ENCODE results near the gene MTRR. TPM values are rescaled to one million over a fixed set of nuclear protein-coding genes. Genes with fewer than 3 reads are reported as not detected.

The MTRR gene
- total RNA-seq, 1 donor from 2014 or later: 28.4 TPM

- H3K4me3 Mint-ChIP-seq (ENCODE audit: unreplicated experiment): no peak overlapping the region
- peaks cover 25% of the 10 kb centered on the region for H3K36me3 Mint-ChIP-seq (ENCODE audit: low read depth, unreplicated experiment)
- no peak for DNase-seq (ENCODE audit: low spot score)
Measured at GRCh38 chr5:7877851-7878250, 8.9 kb downstream of the MTRR start.

GRCh38 chr5:7878381-7878873, 9.5 kb downstream of the MTRR start:
- no peak for TF ChIP-seq CTCF (IDR thresholded peaks at IDR 0.05; ENCODE audit: unreplicated experiment)
- no peak overlapping the region for H3K27ac Mint-ChIP-seq (ENCODE audit: unreplicated experiment)
- DNase-seq (ENCODE audit: low spot score): no peak
- peaks cover 6% of the 10 kb centered on the region for H3K27me3 Mint-ChIP-seq (ENCODE audit: unreplicated experiment)
- H3K4me1 Mint-ChIP-seq (ENCODE audit: unreplicated experiment): no peaks in the 10 kb centered on the region
- H3K4me3 Mint-ChIP-seq (ENCODE audit: unreplicated experiment): no peak overlapping the region
- H3K36me3 Mint-ChIP-seq (ENCODE audit: low read depth, unreplicated experiment): peaks cover 27% of the 10 kb centered on the region
- no peaks in the 10 kb centered on the region for H3K9me3 Mint-ChIP-seq (ENCODE audit: unreplicated experiment)

More at GRCh38 chr5:7877851-7878250, 8.9 kb downstream of the MTRR start:
- TF ChIP-seq CTCF (IDR thresholded peaks at IDR 0.05; ENCODE audit: unreplicated experiment): no peak
- no peak overlapping the region for H3K27ac Mint-ChIP-seq (ENCODE audit: unreplicated experiment)
- H3K4me1 Mint-ChIP-seq (ENCODE audit: unreplicated experiment): peaks cover 2% of the 10 kb centered on the region
- H3K9me3 Mint-ChIP-seq (ENCODE audit: unreplicated experiment): no peaks in the 10 kb centered on the region
- H3K27me3 Mint-ChIP-seq (ENCODE audit: unreplicated experiment): peaks cover 6% of the 10 kb centered on the region

- Mint-ChIP-seq H3K9me3 (ENCODE audit: unreplicated experiment) (no peaks in the 10 kb centered on the region), H3K27me3 (ENCODE audit: unreplicated experiment) (peaks cover 6% of the 10 kb centered on the region), H3K4me3 (ENCODE audit: unreplicated experiment) (no peak overlapping the region), H3K27ac (ENCODE audit: unreplicated experiment) (no peak overlapping the region), H3K4me1 (ENCODE audit: unreplicated experiment) (no peaks in the 10 kb centered on the region), H3K36me3 (ENCODE audit: low read depth, unreplicated experiment) (peaks cover 26% of the 10 kb centered on the region)
- DNase-seq (ENCODE audit: low spot score): no peak
- TF ChIP-seq CTCF (IDR thresholded peaks at IDR 0.05; ENCODE audit: unreplicated experiment): no peak
Measured at GRCh38 chr5:7881091-7881490, 12.1 kb downstream of the MTRR start.

- Mint-ChIP-seq H3K9me3 (ENCODE audit: unreplicated experiment) (no peaks in the 10 kb centered on the region), H3K36me3 (ENCODE audit: low read depth, unreplicated experiment) (peaks cover 23% of the 10 kb centered on the region), H3K4me3 (ENCODE audit: unreplicated experiment) (no peak overlapping the region), H3K4me1 (ENCODE audit: unreplicated experiment) (no peaks in the 10 kb centered on the region), H3K27me3 (ENCODE audit: unreplicated experiment) (peaks cover 6% of the 10 kb centered on the region), H3K27ac (ENCODE audit: unreplicated experiment) (no peak overlapping the region)
- no peak for TF ChIP-seq CTCF (IDR thresholded peaks at IDR 0.05; ENCODE audit: unreplicated experiment)
- no peak for DNase-seq (ENCODE audit: low spot score)
Measured at GRCh38 chr5:7881816-7882215, 12.9 kb downstream of the MTRR start.

GRCh38 chr5:7882926-7883325, 14.0 kb downstream of the MTRR start:
- Mint-ChIP-seq H3K36me3 (ENCODE audit: low read depth, unreplicated experiment) (peaks cover 22% of the 10 kb centered on the region), H3K27ac (ENCODE audit: unreplicated experiment) (no peak overlapping the region), H3K4me1 (ENCODE audit: unreplicated experiment) (no peaks in the 10 kb centered on the region), H3K27me3 (ENCODE audit: unreplicated experiment) (peaks cover 6% of the 10 kb centered on the region), H3K4me3 (ENCODE audit: unreplicated experiment) (no peak overlapping the region), H3K9me3 (ENCODE audit: unreplicated experiment) (no peaks in the 10 kb centered on the region)
- TF ChIP-seq CTCF (IDR thresholded peaks at IDR 0.05; ENCODE audit: unreplicated experiment): no peak
- DNase-seq (ENCODE audit: low spot score): no peak
